Hair follicle dermal papilla cell (primary cell): ENCODE results near the gene ANKRD24. TPM values are rescaled to one million over a fixed set of nuclear protein-coding genes. Genes with fewer than 3 reads are reported as not detected.

Source experiments
- total RNA-seq: library from RNA; depleted of rRNA; stranded (reverse); fragments of >200 nt; gene quantifications from 2 replicates; pipeline ENCODE4 v1.2.3, GENCODE V29; 2012

The ANKRD24 gene
- 0.49 and 0.61 TPM in 2 replicates for total RNA-seq

GRCh38 chr19:4182084-4182810 is at the start of gene ANKRD24, which contains the start of gene SIRT6:
TSS of gene ANKRD24 (plus strand) at chr19:4182689. CDS start at chr19:4186426, 3,737 bp downstream.
TSS of gene SIRT6 (minus strand) at chr19:4182563. CDS start at chr19:4182539, 24 bp downstream.

GRCh38 chr19:4229179-4229931 is 46.9 kb downstream of the ANKRD24 start, which contains the start of gene EBI3:
TSS of gene EBI3 (plus strand) at chr19:4229523. CDS start at chr19:4229551, 28 bp downstream.

GRCh38 chr19:4246767-4247593 is 64.5 kb downstream of the ANKRD24 start, which contains the start of gene YJU2:
TSS of gene YJU2 (plus strand) at chr19:4247080. CDS start at chr19:4247147, 67 bp downstream.

Other genes starting within 250 kb of the ANKRD24 start
- not detected in 2 replicates for gene NMRK2, start 249.6 kb upstream of the ANKRD24 start, total RNA-seq
- gene DAPK3, start 211.6 kb upstream of the ANKRD24 start, total RNA-seq: 183 and 257 TPM in 2 replicates
- 3,111 and 3,559 TPM in 2 replicates for gene EEF2, start 197.2 kb upstream of the ANKRD24 start, total RNA-seq
- 22.0 and 25.2 TPM in 2 replicates for gene PIAS4, start 175.0 kb upstream of the ANKRD24 start, total RNA-seq
- 53.7 and 60.8 TPM in 2 replicates for gene ZBTB7A, start 115.8 kb upstream of the ANKRD24 start, total RNA-seq
- 150 and 156 TPM in 2 replicates for gene MAP2K2, start 58.6 kb upstream of the ANKRD24 start, total RNA-seq
- gene CREB3L3, start 29.1 kb upstream of the ANKRD24 start, total RNA-seq: not detected in 2 replicates
- 11.4 and 14.9 TPM in 2 replicates for gene SIRT6, start 126 bp upstream of the ANKRD24 start, total RNA-seq
- not detected in 2 replicates for gene EBI3, start 46.8 kb downstream of the ANKRD24 start, total RNA-seq
- gene YJU2, start 64.4 kb downstream of the ANKRD24 start, total RNA-seq: 16.6 and 19.6 TPM in 2 replicates
- gene SHD, start 96.6 kb downstream of the ANKRD24 start, total RNA-seq: not detected in 2 replicates
- 0.36 TPM in 1 of 2 replicates, not detected in the other for gene TMIGD2, start 119.7 kb downstream of the ANKRD24 start, total RNA-seq
- 5.7 and 7.8 TPM in 2 replicates for gene FSD1, start 121.9 kb downstream of the ANKRD24 start, total RNA-seq
- 3.1 and 4.9 TPM in 2 replicates for gene STAP2, start 156.1 kb downstream of the ANKRD24 start, total RNA-seq
- gene MPND, start 160.9 kb downstream of the ANKRD24 start, total RNA-seq: 5.3 and 5.4 TPM in 2 replicates
- 104 and 122 TPM in 2 replicates for gene SH3GL1, start 217.9 kb downstream of the ANKRD24 start, total RNA-seq
- 5.2 and 6.4 TPM in 2 replicates for gene CHAF1A, start 220.0 kb downstream of the ANKRD24 start, total RNA-seq